Measurements from ENCODE around the gene HMGXB3.

The HMGXB3 gene

DNA sequence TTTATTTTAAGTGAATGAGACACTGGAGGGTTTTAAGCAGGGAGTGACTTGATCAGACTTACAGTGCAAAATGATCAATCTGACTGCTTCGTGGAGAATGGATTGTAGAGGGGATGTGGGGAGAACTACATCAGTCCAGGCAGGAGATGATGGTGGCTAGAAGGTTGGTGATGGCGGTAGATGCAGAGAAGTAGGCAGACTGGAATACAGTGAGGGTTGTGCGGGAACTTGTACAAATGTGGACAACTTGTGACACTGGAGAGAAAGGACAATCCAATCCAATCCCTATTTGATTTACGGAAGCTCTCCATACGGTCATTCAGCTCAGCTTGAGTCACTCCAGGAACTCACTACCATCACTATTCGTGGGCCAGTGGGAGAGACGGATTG lies 678 bp upstream of the HMGXB3 start:
- H3K4me1 Mint-ChIP-seq (ENCODE audit: low read depth), result peaks cover 35% of the 10 kb centered on the region
- no peaks in the 10 kb centered on the region for H3K27me3 Mint-ChIP-seq
- H3K27ac Mint-ChIP-seq, result peak overlapping the region; percentile 91
- no peaks in the 10 kb centered on the region for H3K9me3 Mint-ChIP-seq
- H3K36me3 Mint-ChIP-seq (ENCODE audit: low read depth), result peaks cover 38% of the 10 kb centered on the region
- H3K4me3 Mint-ChIP-seq, result peak overlapping the region; percentile 94

DNA sequence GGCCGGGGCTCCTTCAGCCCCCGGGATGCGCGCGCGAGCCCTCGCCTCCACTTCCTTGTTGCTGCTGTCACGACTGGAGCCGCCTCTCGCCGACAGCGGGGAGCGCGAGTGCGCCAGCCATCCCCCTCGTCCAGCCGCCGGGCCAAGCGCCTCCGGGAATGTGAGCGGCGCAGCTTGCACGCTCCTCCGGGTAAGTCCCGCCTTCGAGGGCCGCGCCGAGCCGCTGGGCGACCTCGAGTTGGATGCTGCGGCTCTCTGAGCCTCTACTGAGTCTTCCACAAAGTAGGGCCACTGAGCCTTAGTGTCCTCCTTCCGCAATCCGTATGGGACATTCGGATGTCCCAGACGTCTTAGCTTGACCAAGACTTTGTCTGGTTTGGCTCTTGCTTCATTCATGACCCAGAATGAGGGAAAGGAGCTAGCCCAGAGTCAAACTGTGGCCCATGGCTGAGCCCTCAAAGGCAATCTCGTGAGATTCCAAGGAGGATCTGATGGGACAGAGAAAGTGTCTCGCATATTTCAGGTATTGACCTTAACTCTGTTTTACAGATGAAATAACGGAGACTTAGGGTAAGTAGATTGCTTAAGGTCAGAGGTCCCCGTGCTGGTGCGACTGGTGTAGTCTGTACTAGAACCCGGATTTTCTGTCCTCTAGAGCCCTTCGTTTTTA lies 586 bp downstream of the HMGXB3 start:
- H3K27ac Mint-ChIP-seq, result peak overlapping the region; percentile 93
- no peaks in the 10 kb centered on the region for H3K9me3 Mint-ChIP-seq
- no peaks in the 10 kb centered on the region for H3K27me3 Mint-ChIP-seq
- H3K4me3 Mint-ChIP-seq, result peak overlapping the region; percentile 94
- peaks cover 35% of the 10 kb centered on the region for H3K4me1 Mint-ChIP-seq (ENCODE audit: low read depth)
- peaks cover 39% of the 10 kb centered on the region for H3K36me3 Mint-ChIP-seq (ENCODE audit: low read depth)

DNA sequence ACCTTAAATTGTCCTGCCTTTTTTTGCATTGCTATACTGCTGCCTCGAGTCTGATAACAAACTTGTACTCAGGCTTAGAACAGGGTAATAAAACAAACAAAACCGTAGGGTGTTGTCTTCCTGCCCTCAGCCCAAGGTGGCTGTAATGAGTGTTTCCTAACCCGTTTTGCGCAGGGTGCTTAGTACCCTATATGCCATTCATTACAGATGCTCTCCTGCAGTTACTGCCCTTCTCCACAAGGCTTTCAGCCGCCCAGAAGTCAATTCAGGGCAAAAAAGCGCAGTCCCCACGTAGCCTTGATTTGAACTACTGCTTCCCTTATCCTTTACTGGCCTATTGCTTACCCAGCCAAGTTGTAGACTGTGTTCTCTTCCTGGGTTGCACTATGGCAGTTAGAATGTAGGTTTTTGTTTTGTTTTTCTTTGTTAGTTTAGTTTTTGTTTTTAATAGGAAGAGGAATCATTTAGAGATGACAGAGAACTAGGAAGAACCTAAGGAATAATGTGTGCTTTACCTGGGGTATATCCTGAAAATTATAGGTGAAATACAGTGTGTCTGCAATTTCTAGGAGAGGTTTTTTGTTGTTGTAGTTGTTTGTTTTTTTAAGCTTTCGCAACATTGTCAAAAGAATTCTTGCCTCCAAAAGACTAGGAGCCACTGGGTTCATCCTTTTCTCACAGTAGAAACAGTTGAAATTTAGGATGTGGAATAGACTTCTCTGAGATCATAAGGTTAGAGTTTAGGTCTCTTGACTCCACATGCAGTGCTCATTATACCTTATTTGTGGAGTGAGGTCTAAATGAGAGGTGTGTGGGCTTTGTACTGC lies 1.3 kb downstream of the HMGXB3 start:
- Mint-ChIP-seq H3K27ac (peak overlapping the region; percentile 93), H3K27me3 (no peaks in the 10 kb centered on the region), H3K4me1 (ENCODE audit: low read depth) (peaks cover 35% of the 10 kb centered on the region), H3K4me3 (peak overlapping the region; percentile 94), H3K9me3 (no peaks in the 10 kb centered on the region), H3K36me3 (ENCODE audit: low read depth) (peaks cover 44% of the 10 kb centered on the region)

DNA sequence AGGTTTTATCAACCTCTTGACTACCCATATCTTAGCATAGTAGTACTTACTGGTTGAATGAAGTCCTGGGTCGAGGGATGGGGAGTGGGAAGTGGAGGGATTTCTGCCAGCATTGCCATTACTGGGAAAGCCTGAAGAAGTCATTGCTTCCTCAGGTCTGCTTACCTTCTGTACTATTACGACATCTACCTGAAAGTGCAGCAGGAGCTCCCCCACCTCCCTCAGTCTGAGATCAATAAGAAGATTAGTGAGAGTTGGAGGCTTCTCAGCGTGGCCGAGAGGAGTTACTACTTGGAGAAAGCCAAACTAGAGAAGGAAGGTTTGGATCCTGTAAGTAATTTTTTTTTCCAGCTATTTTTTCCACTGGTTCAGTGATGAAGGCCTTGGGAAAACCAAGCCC lies 5.8 kb downstream of the HMGXB3 start:
- Mint-ChIP-seq H3K4me3 (no peak overlapping the region), H3K4me1 (ENCODE audit: low read depth) (peaks cover 32% of the 10 kb centered on the region), H3K27me3 (no peaks in the 10 kb centered on the region), H3K27ac (no peak overlapping the region), H3K9me3 (no peaks in the 10 kb centered on the region), H3K36me3 (ENCODE audit: low read depth) (peaks cover 80% of the 10 kb centered on the region)

DNA sequence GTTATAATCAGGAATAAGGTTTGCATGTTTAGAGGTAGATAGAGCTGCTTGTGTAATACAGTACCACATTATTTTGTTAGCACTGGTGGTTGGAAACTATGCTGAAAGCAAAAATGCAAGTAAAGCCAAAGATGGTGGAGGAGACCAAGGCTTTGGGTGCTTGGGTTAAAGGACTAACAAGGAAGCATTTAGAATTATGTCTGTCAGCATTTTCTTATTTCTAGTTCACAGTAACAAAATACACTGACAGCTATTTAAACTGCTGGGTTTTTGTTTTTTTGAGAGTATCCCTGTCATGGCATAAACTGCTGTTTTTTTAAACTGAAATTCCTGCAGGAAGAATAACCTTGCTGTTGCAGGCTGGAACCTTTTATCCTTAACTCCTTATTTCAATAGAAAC lies 6.5 kb downstream of the HMGXB3 start:
- H3K4me3 Mint-ChIP-seq, result no peak overlapping the region
- peaks cover 78% of the 10 kb centered on the region for H3K36me3 Mint-ChIP-seq (ENCODE audit: low read depth)
- H3K27me3 Mint-ChIP-seq, result no peaks in the 10 kb centered on the region
- H3K9me3 Mint-ChIP-seq, result no peaks in the 10 kb centered on the region
- no peak overlapping the region for H3K27ac Mint-ChIP-seq
- peaks cover 26% of the 10 kb centered on the region for H3K4me1 Mint-ChIP-seq (ENCODE audit: low read depth)

DNA sequence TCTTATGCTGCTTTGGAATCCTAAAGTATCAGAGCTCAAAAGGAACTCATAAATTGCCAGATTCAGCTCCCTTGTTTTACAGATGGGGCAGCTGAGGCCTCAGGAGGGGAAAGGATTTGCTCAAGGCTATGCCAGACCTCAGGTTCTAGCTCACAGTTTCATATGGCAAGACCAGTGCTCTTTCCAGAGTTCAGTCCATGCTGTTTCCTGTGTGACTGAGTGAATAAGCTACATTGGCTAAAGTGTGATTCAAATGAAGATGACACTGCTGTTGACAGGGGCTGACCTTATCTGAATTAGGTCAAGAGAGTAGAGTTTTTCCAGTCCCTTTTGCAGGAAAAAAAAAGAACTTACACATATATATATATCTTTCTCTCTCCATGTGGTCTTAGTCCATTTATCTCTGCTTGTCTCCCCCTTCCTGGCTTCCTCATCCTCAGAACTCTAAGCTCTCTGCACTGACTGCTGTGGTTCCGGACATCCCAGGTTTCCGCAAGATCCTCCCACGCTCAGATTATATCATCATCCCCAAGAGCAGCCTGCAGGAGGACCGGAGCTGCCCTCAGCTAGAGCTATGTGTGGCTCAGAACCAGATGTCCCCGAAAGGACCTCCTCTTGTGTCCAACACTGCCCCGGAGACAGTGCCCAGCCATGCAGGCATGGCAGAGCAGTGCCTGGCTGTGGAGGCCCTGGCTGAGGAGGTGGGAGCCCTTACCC lies 9.3 kb downstream of the HMGXB3 start:
- peak overlapping the region; percentile 72 for H3K27ac Mint-ChIP-seq
- H3K4me1 Mint-ChIP-seq (ENCODE audit: low read depth), result peaks cover 8% of the 10 kb centered on the region
- no peaks in the 10 kb centered on the region for H3K9me3 Mint-ChIP-seq
- H3K4me3 Mint-ChIP-seq, result no peak overlapping the region
- no peaks in the 10 kb centered on the region for H3K27me3 Mint-ChIP-seq
- H3K36me3 Mint-ChIP-seq (ENCODE audit: low read depth), result peaks cover 83% of the 10 kb centered on the region

DNA sequence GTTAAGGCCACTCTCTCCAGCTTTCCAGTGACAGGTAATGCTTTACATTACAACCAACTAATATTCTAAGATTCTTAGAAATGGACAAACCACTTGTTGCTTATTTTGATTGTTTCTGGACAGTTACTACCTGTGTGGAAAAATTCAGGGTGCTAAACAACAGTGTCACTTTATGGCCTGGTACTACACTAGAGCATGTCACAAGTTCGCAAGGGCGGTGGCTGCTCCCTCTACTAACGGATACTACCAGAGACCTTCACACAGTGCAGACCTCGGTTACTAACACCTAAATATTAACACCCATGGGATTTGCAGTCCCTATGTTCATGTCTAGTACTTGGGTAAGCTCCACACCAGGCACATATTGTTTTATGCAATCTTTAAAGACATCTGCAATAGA lies 13.4 kb downstream of the HMGXB3 start:
- Mint-ChIP-seq H3K4me3 (no peak overlapping the region), H3K36me3 (ENCODE audit: low read depth) (peaks cover 88% of the 10 kb centered on the region), H3K27me3 (no peaks in the 10 kb centered on the region), H3K9me3 (peaks cover 6% of the 10 kb centered on the region), H3K27ac (no peak overlapping the region), H3K4me1 (ENCODE audit: low read depth) (peaks cover 8% of the 10 kb centered on the region)

DNA sequence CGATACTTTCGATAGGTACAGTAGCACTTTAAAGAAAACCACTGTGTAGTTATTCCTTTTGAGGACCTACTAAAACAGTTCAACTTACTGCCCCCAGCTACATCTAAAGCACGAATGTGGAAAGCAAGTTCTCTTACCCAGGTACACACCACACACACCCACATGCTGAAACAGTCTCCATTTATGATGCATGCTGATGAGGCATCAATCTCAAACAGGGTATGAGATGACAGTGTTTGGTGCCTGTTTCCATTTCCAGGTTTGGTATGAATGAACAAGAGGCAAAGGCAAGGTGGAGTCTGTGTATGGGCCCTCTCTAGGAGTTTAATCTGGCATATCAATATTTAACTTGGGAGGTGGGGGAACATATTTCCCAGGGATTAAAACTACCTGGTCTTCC lies 13.9 kb downstream of the HMGXB3 start:
- Mint-ChIP-seq H3K4me1 (ENCODE audit: low read depth) (peaks cover 6% of the 10 kb centered on the region), H3K36me3 (ENCODE audit: low read depth) (peaks cover 89% of the 10 kb centered on the region), H3K9me3 (peaks cover 6% of the 10 kb centered on the region), H3K4me3 (no peak overlapping the region), H3K27me3 (no peaks in the 10 kb centered on the region), H3K27ac (no peak overlapping the region)

DNA sequence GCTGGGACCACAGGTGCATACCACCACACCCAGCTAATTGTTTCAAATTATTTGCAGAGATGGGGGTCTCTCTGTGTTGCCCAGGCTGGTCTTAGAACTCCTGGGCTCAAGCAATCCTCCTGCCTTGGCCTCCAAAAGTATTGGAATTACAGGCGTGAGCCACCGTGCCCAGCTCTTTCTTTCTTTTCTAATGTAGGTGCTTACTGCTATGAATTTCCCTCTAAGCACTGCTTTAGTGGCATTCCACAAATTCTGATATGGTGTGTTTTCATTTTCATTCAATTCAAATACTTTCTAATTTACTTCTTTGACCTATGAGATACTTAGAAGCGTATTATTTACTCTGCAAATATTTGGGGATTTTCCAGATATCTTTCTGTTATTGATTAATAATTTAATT lies 14.9 kb downstream of the HMGXB3 start:
- H3K4me1 Mint-ChIP-seq (ENCODE audit: low read depth), result peaks cover 7% of the 10 kb centered on the region
- H3K27me3 Mint-ChIP-seq, result no peaks in the 10 kb centered on the region
- H3K27ac Mint-ChIP-seq, result no peak overlapping the region
- H3K4me3 Mint-ChIP-seq, result no peak overlapping the region
- peaks cover 94% of the 10 kb centered on the region for H3K36me3 Mint-ChIP-seq (ENCODE audit: low read depth)
- peaks cover 6% of the 10 kb centered on the region for H3K9me3 Mint-ChIP-seq

DNA sequence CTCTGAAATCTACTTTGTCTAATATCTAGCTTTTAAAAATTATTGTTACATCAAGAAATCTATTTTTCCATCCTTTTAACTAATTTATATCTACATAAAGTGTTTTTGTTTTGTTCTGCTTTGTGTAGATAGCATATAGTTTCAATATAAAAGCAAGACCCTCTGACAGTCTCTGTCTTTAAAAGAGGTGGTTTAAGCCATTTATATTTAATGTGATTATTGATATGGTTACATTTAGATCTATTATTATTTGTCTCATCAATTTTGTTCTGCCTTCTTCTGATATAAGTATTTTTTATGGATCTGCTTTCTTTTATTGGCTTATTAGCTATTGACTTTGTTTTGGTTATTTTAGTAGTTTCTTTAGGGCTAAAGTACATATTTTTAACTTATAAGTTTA lies 16.0 kb downstream of the HMGXB3 start:
- Mint-ChIP-seq H3K27ac (no peak overlapping the region), H3K36me3 (ENCODE audit: low read depth) (peaks cover 93% of the 10 kb centered on the region), H3K9me3 (peaks cover 6% of the 10 kb centered on the region)

DNA sequence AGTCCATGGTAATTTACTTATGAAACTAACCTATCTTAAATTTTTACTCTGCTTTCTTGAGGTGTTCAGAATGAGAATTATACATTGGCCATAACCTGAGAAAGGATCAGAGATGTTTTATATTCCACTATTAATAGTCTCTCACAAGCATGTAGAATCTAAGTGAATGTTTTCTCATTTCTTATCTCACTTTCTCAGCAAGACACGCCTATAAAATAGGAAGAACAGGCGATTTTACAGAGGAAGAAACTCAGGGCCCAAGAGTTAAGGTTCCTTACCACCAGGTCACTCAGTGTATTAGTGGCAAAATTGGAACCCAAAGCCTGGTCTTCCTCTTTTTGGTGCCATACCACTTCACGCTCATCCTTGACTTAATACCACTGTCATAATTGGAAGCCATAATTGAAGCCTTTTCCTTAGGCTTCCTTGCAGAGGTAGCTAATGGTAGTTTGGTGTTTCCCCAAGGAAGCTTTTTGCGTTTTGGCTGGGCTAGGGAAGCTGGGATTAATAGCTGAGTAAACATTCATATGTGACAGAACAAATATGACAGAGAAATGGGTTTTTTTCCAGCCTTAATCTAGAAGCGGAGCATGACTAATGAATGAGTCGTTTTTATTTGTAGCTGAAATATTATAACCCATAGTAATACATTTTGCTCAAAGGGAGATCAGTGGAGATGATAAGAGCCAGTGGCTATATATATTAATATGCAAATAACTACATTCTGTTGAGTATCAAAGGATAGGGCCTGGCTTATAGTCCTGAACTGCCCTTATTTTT lies 16.9 kb downstream of the HMGXB3 start:
- Mint-ChIP-seq H3K27me3 (no peaks in the 10 kb centered on the region), H3K9me3 (peaks cover 6% of the 10 kb centered on the region), H3K27ac (no peak overlapping the region), H3K36me3 (ENCODE audit: low read depth) (peaks cover 95% of the 10 kb centered on the region), H3K4me1 (ENCODE audit: low read depth) (peaks cover 16% of the 10 kb centered on the region), H3K4me3 (no peak overlapping the region)

More for the DNA sequence above, 16.0 kb downstream of the HMGXB3 start:
- Mint-ChIP-seq H3K27me3 (no peaks in the 10 kb centered on the region), H3K4me1 (ENCODE audit: low read depth) (peaks cover 9% of the 10 kb centered on the region), H3K4me3 (no peak overlapping the region)

DNA sequence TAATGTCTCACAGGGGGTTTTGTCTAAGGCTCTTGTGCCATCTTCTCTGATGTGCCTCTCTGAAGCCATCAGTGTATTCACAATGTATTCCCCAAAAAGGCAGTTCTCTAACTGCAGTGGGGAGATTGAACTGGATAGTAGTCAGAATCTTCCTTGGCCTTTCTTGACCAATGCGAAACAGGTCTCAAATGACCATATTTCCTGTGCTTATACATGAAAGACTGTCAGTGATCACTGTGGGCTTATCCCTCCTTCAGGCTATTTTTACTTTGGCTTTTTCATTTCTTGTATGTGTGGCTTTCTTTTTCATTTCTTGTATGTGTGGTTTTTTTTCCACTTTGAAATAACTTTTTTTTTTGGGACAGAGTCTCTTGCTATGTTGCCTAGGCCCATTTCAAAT lies 19.7 kb downstream of the HMGXB3 start:
- H3K9me3 Mint-ChIP-seq, result peaks cover 6% of the 10 kb centered on the region
- H3K36me3 Mint-ChIP-seq (ENCODE audit: low read depth), result peaks cover 91% of the 10 kb centered on the region
- peak overlapping the region; percentile 26 for H3K27ac Mint-ChIP-seq
- H3K4me3 Mint-ChIP-seq, result no peak overlapping the region
- H3K4me1 Mint-ChIP-seq (ENCODE audit: low read depth), result peaks cover 16% of the 10 kb centered on the region
- H3K27me3 Mint-ChIP-seq, result no peaks in the 10 kb centered on the region

DNA sequence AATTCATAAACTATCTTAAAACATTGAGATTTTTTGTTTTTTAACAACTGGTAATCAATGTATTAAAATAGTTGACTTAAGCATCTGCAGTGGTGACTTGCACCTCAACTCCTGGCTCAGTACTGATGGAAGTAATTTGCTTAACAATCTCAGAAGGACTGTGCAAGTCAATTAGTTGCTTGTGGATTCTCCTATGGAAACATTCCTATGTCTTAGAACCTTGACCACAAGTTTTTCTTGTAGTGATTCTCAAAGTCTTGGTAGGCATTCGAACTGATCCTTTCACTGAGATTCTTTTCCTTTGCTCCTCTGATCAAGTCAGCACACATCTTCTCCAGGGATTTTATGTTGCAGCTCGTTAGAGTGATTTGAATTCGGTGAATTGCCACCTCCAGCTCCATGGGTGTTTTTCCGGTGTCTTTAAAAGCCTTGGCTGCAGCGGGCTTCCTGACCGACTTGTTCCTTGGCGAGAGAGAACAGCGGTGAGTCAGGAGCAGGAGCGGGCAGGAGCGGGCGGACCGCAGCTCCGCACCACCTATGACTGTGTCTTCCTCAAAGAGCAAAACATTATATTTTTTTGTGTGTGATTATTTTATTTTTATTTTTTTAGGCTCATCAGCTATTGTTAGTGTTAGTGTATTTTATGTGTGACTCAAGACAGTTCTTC lies 21.1 kb downstream of the HMGXB3 start:
- peak overlapping the region; percentile 46 for H3K27ac Mint-ChIP-seq
- no peaks in the 10 kb centered on the region for H3K9me3 Mint-ChIP-seq
- no peaks in the 10 kb centered on the region for H3K27me3 Mint-ChIP-seq
- H3K36me3 Mint-ChIP-seq (ENCODE audit: low read depth), result peaks cover 91% of the 10 kb centered on the region
- H3K4me1 Mint-ChIP-seq (ENCODE audit: low read depth), result peaks cover 16% of the 10 kb centered on the region
- no peak overlapping the region for H3K4me3 Mint-ChIP-seq

DNA sequence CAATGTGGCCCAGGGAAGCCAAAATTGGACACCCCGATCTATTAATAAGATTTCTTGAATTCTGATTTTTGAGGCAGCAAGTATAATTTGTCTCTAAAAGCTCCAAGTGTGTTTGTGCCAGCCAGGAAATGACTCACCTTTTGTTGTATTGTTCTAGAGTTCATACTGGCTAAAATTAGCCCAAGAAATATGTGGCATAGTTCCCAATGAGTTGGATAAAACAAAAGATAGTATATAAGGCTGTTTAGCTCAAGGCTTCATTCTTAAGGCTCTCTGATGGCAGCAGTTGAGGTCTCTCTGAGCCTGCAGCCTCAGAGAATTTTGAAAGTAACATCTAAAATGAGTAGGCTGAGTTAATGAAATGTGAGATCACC lies 21.6 kb downstream of the HMGXB3 start:
- Mint-ChIP-seq H3K27ac (peak overlapping the region; percentile 46), H3K27me3 (no peaks in the 10 kb centered on the region), H3K4me1 (ENCODE audit: low read depth) (peaks cover 13% of the 10 kb centered on the region), H3K4me3 (no peak overlapping the region), H3K9me3 (no peaks in the 10 kb centered on the region), H3K36me3 (ENCODE audit: low read depth) (peaks cover 91% of the 10 kb centered on the region)

Measured in stimulated activated naive CD8-positive, alpha-beta T cell treated with anti-CD3 and anti-CD28 coated beads, Interleukin-15, Interleukin-2, amounts not matched to agents 100 ng/mL and 50 ng/mL, for 24 hours (primary cell).